PFSK-1 (cell line): Measurements from ENCODE around the gene USP17L13. TPM values are rescaled to one million over a fixed set of nuclear protein-coding genes. Genes with fewer than 3 reads are reported as not detected.
"Not testable (repeated sequence)": the region's sequence is repeated elsewhere in the genome, so short reads cannot be mapped to it uniquely, and the experiment has no call there.

ENCODE experiments used
- FOXP2 ChIP-seq: optimal IDR thresholded peaks from 2 replicates; pipeline ENCODE3; 2011; ENCODE audit warnings: borderline replicate concordance, control low read depth, inconsistent platforms; ENCODE audit not compliant: insufficient read depth; ENCODE audit errors: extremely low read length, extremely low read depth
- POLR2AphosphoS5 ChIP-seq: IDR thresholded peaks from 2 replicates; pipeline ENCODE4 v1.6.1; 2012; ENCODE audit warnings: low read depth, mild to moderate bottlenecking, control low read depth, low read length, moderate library complexity
- SIN3A ChIP-seq: IDR thresholded peaks from 2 replicates; pipeline ENCODE4 v1.6.1; 2012; ENCODE audit warnings: mild to moderate bottlenecking, low read length, moderate library complexity, borderline replicate concordance; ENCODE audit not compliant: insufficient read depth
- TAF1 ChIP-seq: IDR thresholded peaks from 2 replicates; pipeline ENCODE4 v1.6.1; 2012; ENCODE audit warnings: low read length, control low read depth, borderline replicate concordance; ENCODE audit not compliant: insufficient read depth
- polyA plus RNA-seq: library from polyadenylated mRNA; unstranded; fragments of >200 nt; gene quantifications from one replicate; pipeline ENCODE4 v1.2.1, GENCODE V29; 2012; ENCODE audit warnings: low read depth, missing spikeins; ENCODE audit not compliant: insufficient read length
- TF ChIP-seq, protein P1 (sequence below), 2 experiments: IDR thresholded peaks; 2 replicates each; pipeline versions ENCODE4 v1.6.1 to v1.8.0; 2011 to 2012; ENCODE audit warnings: low read depth in 2 of 2, low read length in 2 of 2, control low read depth in 1 of 2, inconsistent platforms in 1 of 2, mild to moderate bottlenecking in 1 of 2, moderate library complexity in 1 of 2; ENCODE audit not compliant: insufficient read depth in 1 of 2

Gene USP17L13
- not detected for polyA plus RNA-seq

- TF ChIP-seq POLR2AphosphoS5, SIN3A, FOXP2: not testable (repeated sequence)
Observed at GRCh38 chr4:9224596-9224995, at the start of gene USP17L13. Gene USP17L13, plus strand, starts transcription at chr4:9224896. Its CDS starts 0 bp downstream, at chr4:9224896.

GRCh38 chr4:9210357-9210756, 14.3 kb upstream of the USP17L13 start, which contains the start of gene USP17L10:
Gene USP17L10, plus strand, starts transcription at chr4:9210657. Its CDS starts 0 bp downstream, at chr4:9210657.
- not testable (repeated sequence) for TF ChIP-seq FOXP2, POLR2AphosphoS5, TAF1

- not testable (repeated sequence) for TF ChIP-seq TAF1, SIN3A
- TF ChIP-seq, protein P1, sequence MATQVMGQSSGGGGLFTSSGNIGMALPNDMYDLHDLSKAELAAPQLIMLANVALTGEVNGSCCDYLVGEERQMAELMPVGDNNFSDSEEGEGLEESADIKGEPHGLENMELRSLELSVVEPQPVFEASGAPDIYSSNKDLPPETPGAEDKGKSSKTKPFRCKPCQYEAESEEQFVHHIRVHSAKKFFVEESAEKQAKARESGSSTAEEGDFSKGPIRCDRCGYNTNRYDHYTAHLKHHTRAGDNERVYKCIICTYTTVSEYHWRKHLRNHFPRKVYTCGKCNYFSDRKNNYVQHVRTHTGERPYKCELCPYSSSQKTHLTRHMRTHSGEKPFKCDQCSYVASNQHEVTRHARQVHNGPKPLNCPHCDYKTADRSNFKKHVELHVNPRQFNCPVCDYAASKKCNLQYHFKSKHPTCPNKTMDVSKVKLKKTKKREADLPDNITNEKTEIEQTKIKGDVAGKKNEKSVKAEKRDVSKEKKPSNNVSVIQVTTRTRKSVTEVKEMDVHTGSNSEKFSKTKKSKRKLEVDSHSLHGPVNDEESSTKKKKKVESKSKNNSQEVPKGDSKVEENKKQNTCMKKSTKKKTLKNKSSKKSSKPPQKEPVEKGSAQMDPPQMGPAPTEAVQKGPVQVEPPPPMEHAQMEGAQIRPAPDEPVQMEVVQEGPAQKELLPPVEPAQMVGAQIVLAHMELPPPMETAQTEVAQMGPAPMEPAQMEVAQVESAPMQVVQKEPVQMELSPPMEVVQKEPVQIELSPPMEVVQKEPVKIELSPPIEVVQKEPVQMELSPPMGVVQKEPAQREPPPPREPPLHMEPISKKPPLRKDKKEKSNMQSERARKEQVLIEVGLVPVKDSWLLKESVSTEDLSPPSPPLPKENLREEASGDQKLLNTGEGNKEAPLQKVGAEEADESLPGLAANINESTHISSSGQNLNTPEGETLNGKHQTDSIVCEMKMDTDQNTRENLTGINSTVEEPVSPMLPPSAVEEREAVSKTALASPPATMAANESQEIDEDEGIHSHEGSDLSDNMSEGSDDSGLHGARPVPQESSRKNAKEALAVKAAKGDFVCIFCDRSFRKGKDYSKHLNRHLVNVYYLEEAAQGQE (IDR thresholded peaks at IDR 0.05; ENCODE audit: insufficient read depth in 1 of 2, low read depth in 2 of 2, low read length in 2 of 2) = not testable (repeated sequence)
Observed at GRCh38 chr4:9215105-9215504, 9.6 kb upstream of the USP17L13 start, which contains the start of gene USP17L11. Gene USP17L11, plus strand, starts transcription at chr4:9215405. Its CDS starts 0 bp downstream, at chr4:9215405.

DNA sequence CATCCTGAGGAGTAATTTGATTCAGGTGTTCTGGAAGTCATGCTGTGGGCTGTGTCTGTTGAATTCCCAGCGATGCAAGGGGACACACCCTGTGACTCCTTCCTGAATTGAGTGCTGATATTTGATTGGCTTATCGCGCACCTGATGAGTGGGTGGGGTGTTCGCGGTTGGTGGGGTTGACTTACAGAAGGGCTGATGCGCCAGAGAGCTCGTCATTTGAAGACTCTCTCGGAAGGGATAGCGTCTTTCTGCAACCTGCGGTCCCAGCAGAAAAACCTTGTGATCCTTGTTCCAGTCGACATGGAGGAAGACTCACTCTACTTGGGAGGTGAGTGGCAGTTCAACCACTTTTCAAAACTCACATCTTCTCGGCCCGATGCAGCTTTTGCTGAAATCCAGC, 4.8 kb upstream of the USP17L13 start, which contains the start of gene USP17L12:
USP17L12 (plus strand) TSS at position 301 of the 400 bp plus-strand sequence; CDS start at position 301, 0 bp downstream.
- TF ChIP-seq, protein P1 (IDR thresholded peaks at IDR 0.05; ENCODE audit: insufficient read depth in 1 of 2, low read depth in 2 of 2, low read length in 2 of 2) = not testable (repeated sequence)
- TF ChIP-seq POLR2AphosphoS5, TAF1: not testable (repeated sequence)

GRCh38 chr4:9234085-9234484, 9.4 kb downstream of the USP17L13 start, which contains the start of gene USP17L15:
Gene USP17L15, plus strand, starts transcription at chr4:9234385. Its CDS starts 0 bp downstream, at chr4:9234385.
- TF ChIP-seq TAF1, FOXP2: not testable (repeated sequence)
- TF ChIP-seq, protein P1 (IDR thresholded peaks at IDR 0.05; ENCODE audit: insufficient read depth in 1 of 2, low read depth in 2 of 2, low read length in 2 of 2) = not testable (repeated sequence)

GRCh38 chr4:9243579-9243978, 18.9 kb downstream of the USP17L13 start, which contains the start of gene USP17L17:
Gene USP17L17, plus strand, starts transcription at chr4:9243879. Its CDS starts 0 bp downstream, at chr4:9243879.
- TF ChIP-seq FOXP2, TAF1: not testable (repeated sequence)
- TF ChIP-seq, protein P1 (IDR thresholded peaks at IDR 0.05; ENCODE audit: insufficient read depth in 1 of 2, low read depth in 2 of 2, low read length in 2 of 2) = not testable (repeated sequence)
